ENCODE measurements around the gene MAPK8IP3.

The MAPK8IP3 gene

DNA sequence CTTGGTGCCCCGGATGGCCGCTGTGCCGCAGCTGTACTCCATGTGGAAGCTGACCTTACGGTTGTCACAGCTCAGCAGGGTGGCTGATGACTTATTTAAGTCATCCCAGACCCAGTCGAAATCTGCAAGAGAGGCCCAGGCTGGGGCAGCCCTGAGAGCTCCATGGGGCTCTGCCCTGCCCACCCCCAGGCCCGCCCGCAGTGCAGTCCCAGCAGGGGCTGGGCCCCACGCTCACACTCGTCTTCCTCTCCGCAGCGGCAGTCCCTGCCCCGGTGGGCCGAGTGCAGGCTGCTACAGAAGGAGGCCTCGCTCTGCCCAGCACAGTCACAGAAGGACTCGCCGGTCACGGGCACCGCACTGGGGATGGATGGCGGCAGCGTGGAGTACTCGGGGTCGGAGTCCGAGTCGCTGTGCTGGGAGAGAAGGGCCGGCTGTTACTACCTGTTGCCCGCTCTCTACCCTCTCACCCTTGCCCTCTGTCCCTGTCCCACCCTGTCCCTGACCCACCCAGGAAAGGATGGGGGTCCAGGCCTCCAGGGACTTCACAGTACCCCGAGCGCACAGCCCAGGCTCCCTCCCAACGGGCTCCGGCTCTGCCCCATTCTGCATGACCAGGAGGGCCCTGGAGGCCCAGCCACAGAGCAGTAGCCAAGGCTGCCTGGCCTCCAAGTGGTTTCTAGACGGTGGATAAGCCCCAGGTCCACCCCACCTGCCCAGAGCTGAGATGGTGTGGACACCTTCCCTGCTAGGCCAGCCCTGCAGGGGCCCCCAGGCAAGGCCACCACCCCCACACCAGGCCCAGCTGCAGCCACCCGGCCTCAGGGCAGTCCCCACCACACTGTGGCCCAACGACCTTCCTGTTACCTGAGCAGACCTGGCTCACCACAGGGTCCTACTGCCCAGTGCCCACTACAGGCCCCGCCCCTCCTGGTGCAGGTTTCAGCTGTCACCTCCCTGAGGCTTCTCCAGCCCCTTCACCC is 72.5 kb downstream of the MAPK8IP3 start:
- Histone ChIP-seq H2AFZ (ENCODE audit: low read depth, low read length) (no peak overlapping the region), H3K79me1 (replicated peaks; ENCODE audit: low read length, poor library complexity, severe bottlenecking) (peaks cover 39% of the 10 kb centered on the region), H3K4me3 (ENCODE audit: insufficient read depth in 1 of 2, low read depth in 1 of 2, low read length in 2 of 2) (no peak overlapping the region), H3K36me3 (ENCODE audit: control insufficient read depth in 1 of 2, insufficient read depth in 2 of 2, low read depth in 1 of 2, low read length in 2 of 2) (peaks cover 50 to 67% of the 10 kb centered on the region in 2 experiments), H2BK12ac (ENCODE audit: low read length in 2 of 2) (no peak overlapping the region), H3K18ac (ENCODE audit: low read depth in 1 of 2, low read length in 2 of 2) (no peak overlapping the region), H3K4me1 (ENCODE audit: control insufficient read depth, insufficient read depth, low read depth, low read length) (peaks cover 58% of the 10 kb centered on the region), H3K27ac (ENCODE audit: low read length, poor library complexity, severe bottlenecking) (peak overlapping the region; percentile 19), H3K4me2 (ENCODE audit: low read length, poor library complexity, severe bottlenecking) (peak overlapping the region; percentile 23), H3K27me3 (ENCODE audit: control insufficient read depth in 1 of 2, insufficient read depth in 1 of 2, low read length in 2 of 2) (no peaks in the 10 kb centered on the region), H3K9me3 (ENCODE audit: control insufficient read depth, low read length) (no peaks in the 10 kb centered on the region), H2BK5ac (ENCODE audit: low read depth, low read length, poor library complexity, severe bottlenecking) (no peak overlapping the region), H2BK15ac (ENCODE audit: low read depth, poor library complexity, severe bottlenecking) (no peak overlapping the region), H3K4ac (ENCODE audit: low read depth in 1 of 2, low read length in 2 of 2) (no peak overlapping the region), H3K23ac (ENCODE audit: low read length in 2 of 2) (no peak overlapping the region), H3K9ac (ENCODE audit: low read length) (no peak overlapping the region), H4K8ac (ENCODE audit: low read length) (no peak overlapping the region), H2AK5ac (ENCODE audit: low read length, severe bottlenecking) (no peak overlapping the region), H4K91ac (ENCODE audit: low read length) (no peak overlapping the region), H2BK120ac (ENCODE audit: low read depth, low read length) (no peak overlapping the region), H3K14ac (ENCODE audit: low read length in 2 of 2) (no peak overlapping the region)
- DNase-seq: no peak
- 89% methylated on average over 30 of the region's 34 CpGs for WGBS

DNA sequence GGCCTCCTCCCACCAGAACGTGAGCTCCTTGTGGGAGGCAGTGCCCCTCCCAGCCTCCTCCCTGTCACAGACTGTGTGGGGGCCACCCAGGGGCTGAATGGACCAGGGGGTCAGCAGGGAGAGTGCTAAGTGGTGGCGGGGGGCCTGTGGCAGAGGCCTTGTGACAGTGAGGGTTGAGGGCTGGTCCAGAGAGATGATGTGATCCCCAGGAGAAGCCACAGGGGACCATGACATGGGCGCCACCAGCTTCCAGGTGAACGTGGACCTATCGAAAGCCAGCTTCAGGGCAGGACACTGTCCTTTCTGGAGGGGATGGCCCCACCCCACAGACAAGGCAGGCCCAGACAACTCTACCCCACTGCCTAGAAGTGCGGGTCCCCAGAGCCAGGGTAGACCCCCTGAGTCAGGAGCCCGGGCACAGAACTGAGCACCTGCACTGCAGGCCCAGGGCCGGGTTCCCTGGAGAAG is 73.3 kb downstream of the MAPK8IP3 start:
- Histone ChIP-seq H4K91ac (ENCODE audit: low read length) (no peak overlapping the region), H2BK120ac (ENCODE audit: low read depth, low read length) (no peak overlapping the region), H3K27ac (ENCODE audit: low read length, poor library complexity, severe bottlenecking) (no peak overlapping the region), H3K36me3 (ENCODE audit: control insufficient read depth in 1 of 2, insufficient read depth in 2 of 2, low read depth in 1 of 2, low read length in 2 of 2) (peaks cover 50 to 67% of the 10 kb centered on the region in 2 experiments), H3K4ac (ENCODE audit: low read depth in 1 of 2, low read length in 2 of 2) (no peak overlapping the region), H2BK5ac (ENCODE audit: low read depth, low read length, poor library complexity, severe bottlenecking) (no peak overlapping the region), H3K4me1 (ENCODE audit: control insufficient read depth, insufficient read depth, low read depth, low read length) (peaks cover 54% of the 10 kb centered on the region), H3K4me3 (ENCODE audit: insufficient read depth in 1 of 2, low read depth in 1 of 2, low read length in 2 of 2) (no peak overlapping the region), H3K27me3 (ENCODE audit: control insufficient read depth in 1 of 2, insufficient read depth in 1 of 2, low read length in 2 of 2) (no peaks in the 10 kb centered on the region), H2AFZ (ENCODE audit: low read depth, low read length) (no peak overlapping the region), H3K79me1 (replicated peaks; ENCODE audit: low read length, poor library complexity, severe bottlenecking) (peaks cover 43% of the 10 kb centered on the region), H3K4me2 (ENCODE audit: low read length, poor library complexity, severe bottlenecking) (no peak overlapping the region), H3K14ac (ENCODE audit: low read length in 2 of 2) (no peak overlapping the region), H4K8ac (ENCODE audit: low read length) (no peak overlapping the region), H3K9me3 (ENCODE audit: control insufficient read depth, low read length) (no peaks in the 10 kb centered on the region), H3K18ac (ENCODE audit: low read depth in 1 of 2, low read length in 2 of 2) (no peak overlapping the region), H2BK15ac (ENCODE audit: low read depth, poor library complexity, severe bottlenecking) (no peak overlapping the region), H2BK12ac (ENCODE audit: low read length in 2 of 2) (no peak overlapping the region), H3K23ac (ENCODE audit: low read length in 2 of 2) (no peak overlapping the region), H3K9ac (ENCODE audit: low read length) (no peak overlapping the region), H2AK5ac (ENCODE audit: low read length, severe bottlenecking) (no peak overlapping the region)
- WGBS: 91% methylated on average over 8 of the region's 8 CpGs
- DNase-seq: no peak

DNA sequence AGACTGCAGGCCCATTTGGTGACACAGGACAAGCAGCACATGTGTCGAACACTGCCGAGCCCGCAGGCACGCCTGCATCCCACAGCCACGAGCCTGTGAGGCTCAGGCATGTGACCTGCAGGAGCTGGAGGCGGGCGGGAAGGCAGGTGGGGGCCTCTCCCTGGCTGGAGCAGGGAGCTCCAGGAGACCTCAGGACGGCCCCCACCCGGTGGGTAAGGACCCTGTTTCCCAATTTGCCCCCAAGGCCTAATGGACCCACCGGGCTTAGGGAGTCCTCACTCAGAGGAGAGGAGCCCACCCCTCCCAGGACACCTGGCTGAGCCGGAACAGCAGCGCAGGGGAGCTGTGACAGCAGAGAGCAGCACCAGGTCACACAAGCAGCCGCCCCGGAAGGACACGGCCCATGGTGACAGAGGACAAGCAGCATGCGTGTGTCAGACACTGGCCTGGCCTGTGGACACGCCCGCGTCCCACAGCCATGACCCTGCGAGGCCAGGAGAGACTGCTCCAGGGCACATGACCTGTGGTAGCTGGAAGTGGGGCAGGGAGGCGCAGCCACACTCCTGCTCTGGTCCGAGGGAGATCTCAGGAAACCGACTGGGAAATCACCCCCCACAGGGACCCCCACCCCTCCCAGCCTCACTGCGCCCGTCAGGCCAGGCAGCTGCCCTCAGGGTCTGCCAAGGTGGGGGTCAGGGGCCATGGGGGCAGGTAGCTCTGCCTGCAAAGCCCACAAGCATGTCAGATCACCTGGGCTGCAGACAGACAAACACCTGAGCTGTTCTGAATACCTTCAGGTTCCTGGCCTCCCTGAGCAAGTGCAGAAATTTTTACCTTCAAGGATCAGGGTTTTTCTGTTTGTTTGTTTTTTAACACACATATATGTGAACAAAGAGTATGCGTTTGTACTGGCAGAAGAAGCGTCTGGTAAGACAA is 74.0 kb downstream of the MAPK8IP3 start:
- H3K9ac ChIP-seq (ENCODE audit: low read length): no peak overlapping the region
- H3K14ac ChIP-seq (ENCODE audit: low read length in 2 of 2): no peak overlapping the region
- no peak overlapping the region for H3K27ac ChIP-seq (ENCODE audit: low read length, poor library complexity, severe bottlenecking)
- WGBS: 93% methylated on average over 26 of the region's 27 CpGs
- H2BK12ac ChIP-seq (ENCODE audit: low read length in 2 of 2): no peak overlapping the region
- no peak for DNase-seq
- no peak overlapping the region for H4K91ac ChIP-seq (ENCODE audit: low read length)
- H3K4me1 ChIP-seq (ENCODE audit: control insufficient read depth, insufficient read depth, low read depth, low read length): peaks cover 47% of the 10 kb centered on the region
- no peak overlapping the region for H3K4ac ChIP-seq (ENCODE audit: low read depth in 1 of 2, low read length in 2 of 2)
- no peak overlapping the region for H3K18ac ChIP-seq (ENCODE audit: low read depth in 1 of 2, low read length in 2 of 2)
- no peak overlapping the region for H3K23ac ChIP-seq (ENCODE audit: low read length in 2 of 2)
- no peaks in the 10 kb centered on the region for H3K9me3 ChIP-seq (ENCODE audit: control insufficient read depth, low read length)
- no peaks in the 10 kb centered on the region for H3K27me3 ChIP-seq (ENCODE audit: control insufficient read depth in 1 of 2, insufficient read depth in 1 of 2, low read length in 2 of 2)
- no peak overlapping the region for H3K4me3 ChIP-seq (ENCODE audit: insufficient read depth in 1 of 2, low read depth in 1 of 2, low read length in 2 of 2)
- no peak overlapping the region for H2BK120ac ChIP-seq (ENCODE audit: low read depth, low read length)
- H2AK5ac ChIP-seq (ENCODE audit: low read length, severe bottlenecking): no peak overlapping the region
- no peak overlapping the region for H2BK5ac ChIP-seq (ENCODE audit: low read depth, low read length, poor library complexity, severe bottlenecking)
- H2AFZ ChIP-seq (ENCODE audit: low read depth, low read length): no peak overlapping the region
- H4K8ac ChIP-seq (ENCODE audit: low read length): no peak overlapping the region
- H3K4me2 ChIP-seq (ENCODE audit: low read length, poor library complexity, severe bottlenecking): no peak overlapping the region
- H3K79me1 ChIP-seq (replicated peaks; ENCODE audit: low read length, poor library complexity, severe bottlenecking): peaks cover 38% of the 10 kb centered on the region
- peaks cover 51 to 63% of the 10 kb centered on the region in 2 experiments for H3K36me3 ChIP-seq (ENCODE audit: control insufficient read depth in 1 of 2, insufficient read depth in 2 of 2, low read depth in 1 of 2, low read length in 2 of 2)
- no peak overlapping the region for H2BK15ac ChIP-seq (ENCODE audit: low read depth, poor library complexity, severe bottlenecking)

All from mesenchymal stem cell (in vitro differentiated cells and primary cell).